ENCODE measurements around the gene HMG20A. TPM values are rescaled to one million over a fixed set of nuclear protein-coding genes. Genes with fewer than 3 reads are reported as not detected.

The HMG20A gene
- polyA plus RNA-seq, 1 donor from 2014 or later: 52.2 TPM

DNA sequence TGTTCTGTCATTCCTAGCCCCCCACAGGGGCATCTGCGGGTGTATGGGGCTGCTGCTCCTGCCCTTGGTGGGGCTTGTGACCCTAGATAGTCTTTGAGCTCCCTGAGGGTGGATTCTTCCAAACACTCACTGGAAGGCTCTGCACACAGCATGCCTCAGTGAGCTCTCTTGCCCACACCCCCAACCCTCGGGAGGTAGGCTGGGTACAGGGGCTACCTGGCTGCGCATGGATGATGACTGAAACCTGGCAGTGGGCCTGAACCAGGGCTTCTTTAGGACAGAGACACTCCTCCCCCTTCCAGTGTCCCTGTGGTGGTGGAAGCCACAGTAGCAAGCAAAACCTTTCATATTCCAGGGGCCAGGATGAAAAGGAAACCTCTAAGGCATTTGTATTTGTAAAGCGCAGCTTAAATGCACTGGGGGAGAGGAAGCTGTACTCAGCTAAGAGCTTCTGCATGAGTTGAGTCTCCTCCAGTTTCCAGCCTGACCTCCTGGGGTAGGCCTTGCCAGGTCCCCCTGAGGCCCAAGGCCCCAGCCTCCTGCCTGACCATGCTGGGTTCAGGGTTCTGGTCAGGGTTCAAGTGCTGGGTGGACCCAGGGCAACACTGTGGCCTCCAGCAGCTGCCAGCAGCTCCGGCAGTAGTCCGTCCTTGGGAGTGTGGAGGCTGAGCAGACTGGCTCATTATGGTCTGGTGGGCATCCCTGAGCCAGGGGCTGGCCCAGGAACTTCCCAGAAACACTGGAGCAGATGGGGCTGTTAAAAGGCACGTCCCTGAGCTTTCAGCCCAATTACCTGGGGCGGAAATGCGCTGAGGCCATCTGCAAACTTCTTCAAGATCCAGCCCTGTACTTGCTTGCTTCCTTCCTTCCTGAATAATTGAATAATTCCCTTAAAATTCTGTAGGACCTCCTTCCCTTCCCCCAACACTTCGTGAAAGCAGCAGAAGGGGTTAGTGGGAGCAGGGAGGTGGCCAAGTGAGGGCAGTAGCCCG is 89.7 kb downstream of the HMG20A start:
- no peaks in the 10 kb centered on the region for H3K9me3 ChIP-seq (ENCODE audit: low read length)
- no peak overlapping the region for H3K4me2 ChIP-seq (ENCODE audit: low read length)
- H3K4me3 ChIP-seq (ENCODE audit: low read length): no peak overlapping the region
- no peaks in the 10 kb centered on the region for H3K27me3 ChIP-seq (ENCODE audit: insufficient read depth, low read depth, low read length)
- TF ChIP-seq TAF1 (IDR thresholded peaks at IDR 0.05; ENCODE audit: low read depth) (no peak), EP300 (conservative IDR thresholded peaks at IDR 0.05; ENCODE audit: poor library complexity, severe bottlenecking) (no peak), POLR2AphosphoS5 (IDR thresholded peaks at IDR 0.05) (no peak), SMC3 (conservative IDR thresholded peaks at IDR 0.05; ENCODE audit: poor library complexity) (no peak), RAD21 (conservative IDR thresholded peaks at IDR 0.05) (no peak), EZH2 (IDR thresholded peaks at IDR 0.05; ENCODE audit: borderline replicate concordance, insufficient read depth, low read length, poor library complexity, severe bottlenecking) (no peak), MXI1 (conservative IDR thresholded peaks at IDR 0.05; ENCODE audit: poor library complexity, severe bottlenecking) (no peak)
- TF ChIP-seq, protein P1, sequence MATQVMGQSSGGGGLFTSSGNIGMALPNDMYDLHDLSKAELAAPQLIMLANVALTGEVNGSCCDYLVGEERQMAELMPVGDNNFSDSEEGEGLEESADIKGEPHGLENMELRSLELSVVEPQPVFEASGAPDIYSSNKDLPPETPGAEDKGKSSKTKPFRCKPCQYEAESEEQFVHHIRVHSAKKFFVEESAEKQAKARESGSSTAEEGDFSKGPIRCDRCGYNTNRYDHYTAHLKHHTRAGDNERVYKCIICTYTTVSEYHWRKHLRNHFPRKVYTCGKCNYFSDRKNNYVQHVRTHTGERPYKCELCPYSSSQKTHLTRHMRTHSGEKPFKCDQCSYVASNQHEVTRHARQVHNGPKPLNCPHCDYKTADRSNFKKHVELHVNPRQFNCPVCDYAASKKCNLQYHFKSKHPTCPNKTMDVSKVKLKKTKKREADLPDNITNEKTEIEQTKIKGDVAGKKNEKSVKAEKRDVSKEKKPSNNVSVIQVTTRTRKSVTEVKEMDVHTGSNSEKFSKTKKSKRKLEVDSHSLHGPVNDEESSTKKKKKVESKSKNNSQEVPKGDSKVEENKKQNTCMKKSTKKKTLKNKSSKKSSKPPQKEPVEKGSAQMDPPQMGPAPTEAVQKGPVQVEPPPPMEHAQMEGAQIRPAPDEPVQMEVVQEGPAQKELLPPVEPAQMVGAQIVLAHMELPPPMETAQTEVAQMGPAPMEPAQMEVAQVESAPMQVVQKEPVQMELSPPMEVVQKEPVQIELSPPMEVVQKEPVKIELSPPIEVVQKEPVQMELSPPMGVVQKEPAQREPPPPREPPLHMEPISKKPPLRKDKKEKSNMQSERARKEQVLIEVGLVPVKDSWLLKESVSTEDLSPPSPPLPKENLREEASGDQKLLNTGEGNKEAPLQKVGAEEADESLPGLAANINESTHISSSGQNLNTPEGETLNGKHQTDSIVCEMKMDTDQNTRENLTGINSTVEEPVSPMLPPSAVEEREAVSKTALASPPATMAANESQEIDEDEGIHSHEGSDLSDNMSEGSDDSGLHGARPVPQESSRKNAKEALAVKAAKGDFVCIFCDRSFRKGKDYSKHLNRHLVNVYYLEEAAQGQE (IDR thresholded peaks at IDR 0.05; ENCODE audit: borderline replicate concordance): no peak
- TF ChIP-seq, protein P2, sequence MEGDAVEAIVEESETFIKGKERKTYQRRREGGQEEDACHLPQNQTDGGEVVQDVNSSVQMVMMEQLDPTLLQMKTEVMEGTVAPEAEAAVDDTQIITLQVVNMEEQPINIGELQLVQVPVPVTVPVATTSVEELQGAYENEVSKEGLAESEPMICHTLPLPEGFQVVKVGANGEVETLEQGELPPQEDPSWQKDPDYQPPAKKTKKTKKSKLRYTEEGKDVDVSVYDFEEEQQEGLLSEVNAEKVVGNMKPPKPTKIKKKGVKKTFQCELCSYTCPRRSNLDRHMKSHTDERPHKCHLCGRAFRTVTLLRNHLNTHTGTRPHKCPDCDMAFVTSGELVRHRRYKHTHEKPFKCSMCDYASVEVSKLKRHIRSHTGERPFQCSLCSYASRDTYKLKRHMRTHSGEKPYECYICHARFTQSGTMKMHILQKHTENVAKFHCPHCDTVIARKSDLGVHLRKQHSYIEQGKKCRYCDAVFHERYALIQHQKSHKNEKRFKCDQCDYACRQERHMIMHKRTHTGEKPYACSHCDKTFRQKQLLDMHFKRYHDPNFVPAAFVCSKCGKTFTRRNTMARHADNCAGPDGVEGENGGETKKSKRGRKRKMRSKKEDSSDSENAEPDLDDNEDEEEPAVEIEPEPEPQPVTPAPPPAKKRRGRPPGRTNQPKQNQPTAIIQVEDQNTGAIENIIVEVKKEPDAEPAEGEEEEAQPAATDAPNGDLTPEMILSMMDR (IDR thresholded peaks at IDR 0.05; ENCODE audit: poor library complexity, severe bottlenecking): no peak
- H2AFZ ChIP-seq (ENCODE audit: low read depth, low read length): no peak overlapping the region
- H3K36me3 ChIP-seq (ENCODE audit: insufficient read depth, low read length): no peaks in the 10 kb centered on the region
- H3K79me2 ChIP-seq (replicated peaks; ENCODE audit: insufficient read depth, low read length): no peaks in the 10 kb centered on the region
- no peak overlapping the region for H3K27ac ChIP-seq (ENCODE audit: low read length)
- no peaks in the 10 kb centered on the region for H3K9me2 ChIP-seq (ENCODE audit: insufficient read depth, low read length)
- no peaks in the 10 kb centered on the region for H4K20me1 ChIP-seq (ENCODE audit: insufficient read depth)
- no peak overlapping the region for H3K9ac ChIP-seq (ENCODE audit: low read length)
- H3F3A ChIP-seq (ENCODE audit: insufficient read depth, low read length, poor library complexity, severe bottlenecking): no peaks in the 10 kb centered on the region

DNA sequence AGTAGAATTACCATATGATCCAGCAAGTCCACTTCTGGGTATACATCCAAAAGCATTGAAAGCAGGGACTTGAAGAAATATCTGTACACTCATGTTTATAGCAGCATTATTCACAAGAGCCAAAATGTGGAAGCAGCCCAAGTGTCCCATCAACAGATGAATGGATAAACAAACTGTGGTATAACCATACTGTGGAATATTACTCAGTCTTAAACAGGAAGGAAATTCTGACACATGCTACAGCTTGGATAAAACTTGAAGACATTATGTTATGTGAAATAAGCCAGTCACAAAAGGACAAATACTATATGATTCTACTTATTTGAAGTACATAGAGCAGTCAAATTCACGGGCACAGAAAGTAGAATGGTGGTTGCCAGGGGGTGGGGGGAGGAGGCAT is 91.2 kb downstream of the HMG20A start:
- Histone ChIP-seq H3K27me3 (ENCODE audit: insufficient read depth, low read depth, low read length) (no peaks in the 10 kb centered on the region), H3K27ac (ENCODE audit: low read length) (no peak overlapping the region), H2AFZ (ENCODE audit: low read depth, low read length) (no peak overlapping the region), H3K79me2 (replicated peaks; ENCODE audit: insufficient read depth, low read length) (no peaks in the 10 kb centered on the region), H3F3A (ENCODE audit: insufficient read depth, low read length, poor library complexity, severe bottlenecking) (no peaks in the 10 kb centered on the region), H3K9me3 (ENCODE audit: low read length) (no peaks in the 10 kb centered on the region), H3K9ac (ENCODE audit: low read length) (no peak overlapping the region), H4K20me1 (ENCODE audit: insufficient read depth) (no peaks in the 10 kb centered on the region), H3K4me3 (ENCODE audit: low read length) (no peak overlapping the region), H3K36me3 (ENCODE audit: insufficient read depth, low read length) (no peaks in the 10 kb centered on the region), H3K4me2 (ENCODE audit: low read length) (no peak overlapping the region), H3K9me2 (ENCODE audit: insufficient read depth, low read length) (no peaks in the 10 kb centered on the region)
- TF ChIP-seq POLR2AphosphoS5 (IDR thresholded peaks at IDR 0.05) (no peak), MXI1 (conservative IDR thresholded peaks at IDR 0.05; ENCODE audit: poor library complexity, severe bottlenecking) (no peak), EP300 (conservative IDR thresholded peaks at IDR 0.05; ENCODE audit: poor library complexity, severe bottlenecking) (no peak), TAF1 (IDR thresholded peaks at IDR 0.05; ENCODE audit: low read depth) (no peak), SMC3 (conservative IDR thresholded peaks at IDR 0.05; ENCODE audit: poor library complexity) (no peak), RAD21 (conservative IDR thresholded peaks at IDR 0.05) (no peak), EZH2 (IDR thresholded peaks at IDR 0.05; ENCODE audit: borderline replicate concordance, insufficient read depth, low read length, poor library complexity, severe bottlenecking) (no peak)
- TF ChIP-seq, protein P2 (IDR thresholded peaks at IDR 0.05; ENCODE audit: poor library complexity, severe bottlenecking): no peak
- TF ChIP-seq, protein P1 (IDR thresholded peaks at IDR 0.05; ENCODE audit: borderline replicate concordance): no peak
